AG10803 (cell line): ENCODE data around the gene SEMA4D.

Experiments
- DNase-seq: peaks from one replicate; pipeline ENCODE4 v3.0.0; 2010; ENCODE audit warnings: low read depth
- H3K4me3 ChIP-seq: 2 replicates; pipeline ENCODE4 v1.5.1; 2011; ENCODE audit warnings: mild to moderate bottlenecking, low read length, control low read depth
- CTCF ChIP-seq: conservative IDR thresholded peaks from 2 replicates; pipeline ENCODE4 v1.5.1; 2011; ENCODE audit warnings: mild to moderate bottlenecking, low read length, control low read depth, inconsistent platforms

The SEMA4D gene

GRCh38 chr9:89370593-89370992 lies 127.3 kb downstream of the SEMA4D start:
- no peak for TF ChIP-seq CTCF
- H3K4me3 ChIP-seq = no peak overlapping the region
- DNase-seq = no peak

- no peak overlapping the region for H3K4me3 ChIP-seq
- TF ChIP-seq CTCF = no peak
- no peak for DNase-seq
These were observed 128.9 kb downstream of the SEMA4D start for GRCh38 chr9:89368978-89369377.

DNA sequence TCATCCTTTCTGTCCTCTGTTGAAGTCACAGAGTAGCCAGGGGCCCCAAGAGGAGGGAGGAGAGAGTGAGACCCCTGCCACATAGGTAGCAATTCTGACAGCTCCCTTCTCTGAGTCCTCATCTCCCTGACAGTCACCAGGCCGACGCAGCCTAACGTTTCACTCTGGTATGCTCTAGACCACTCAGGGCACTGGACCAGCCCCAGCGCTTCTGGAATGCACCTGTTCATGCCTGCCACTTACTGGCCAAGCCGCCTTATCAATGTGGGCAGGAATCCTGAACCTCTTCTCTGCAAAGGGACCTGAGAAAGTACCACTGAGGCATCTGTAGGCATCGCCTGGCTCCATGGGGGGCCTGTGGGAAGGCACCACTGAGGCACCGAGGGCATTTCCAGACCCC lies 129.4 kb downstream of the SEMA4D start:
- no peak for TF ChIP-seq CTCF
- no peak for DNase-seq
- H3K4me3 ChIP-seq = no peak overlapping the region

DNA sequence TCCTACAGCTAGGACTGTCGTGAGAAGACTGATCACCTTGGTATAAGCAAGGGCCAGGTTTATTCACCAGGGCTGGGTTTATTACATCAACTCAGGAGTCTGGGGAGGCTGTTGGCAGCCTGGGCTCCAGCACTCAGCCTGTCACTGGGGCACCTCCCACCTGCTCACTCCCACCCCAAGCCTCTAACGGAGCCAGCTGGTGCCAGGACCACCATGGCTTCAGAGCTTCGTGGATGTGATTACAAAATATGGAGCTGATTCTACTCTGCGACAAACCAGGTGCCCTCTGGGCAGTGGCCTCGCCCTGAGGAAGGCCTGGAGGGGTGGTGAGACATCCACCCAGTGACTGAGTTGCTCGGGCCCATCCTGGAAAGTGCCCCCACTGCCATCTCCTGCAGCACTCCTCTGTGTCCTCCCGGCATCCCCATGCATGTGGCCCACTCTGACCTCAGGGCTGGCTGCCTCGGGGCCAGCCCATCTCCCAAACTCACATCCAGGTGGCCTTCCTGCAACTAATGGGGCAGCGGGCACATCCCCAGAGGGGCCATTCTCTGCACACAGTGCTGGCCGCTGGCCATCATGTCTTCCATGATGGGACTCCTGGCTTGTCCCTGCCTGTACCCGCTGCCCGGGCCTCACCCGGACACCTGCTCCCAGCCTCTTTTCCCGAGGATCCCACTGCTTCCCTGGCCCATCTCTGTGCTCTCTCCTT lies 130.0 kb downstream of the SEMA4D start:
- no peak overlapping the region for H3K4me3 ChIP-seq
- DNase-seq = no peak
- no peak for TF ChIP-seq CTCF

DNA sequence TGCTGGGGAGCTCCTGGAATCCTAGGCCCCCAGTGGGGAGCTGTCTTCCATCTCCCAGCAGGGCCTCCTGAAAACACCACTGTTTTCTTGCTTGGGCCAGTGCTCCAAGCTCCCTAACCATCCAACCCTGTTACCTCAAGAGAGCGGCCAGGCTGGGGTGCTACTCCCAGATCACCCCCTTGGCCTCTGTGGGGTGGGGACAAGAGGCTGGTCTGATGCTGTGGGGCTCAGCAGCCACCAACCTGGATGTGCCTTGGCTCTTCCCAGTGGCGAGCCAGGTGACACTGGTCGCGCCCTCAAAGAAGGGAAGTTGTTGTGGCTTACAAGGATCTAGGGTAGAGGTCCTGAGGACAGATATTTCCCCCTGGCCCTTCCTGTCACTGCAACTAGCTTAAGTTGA lies 130.6 kb downstream of the SEMA4D start:
- no peak overlapping the region for H3K4me3 ChIP-seq
- DNase-seq = no peak
- no peak for TF ChIP-seq CTCF

DNA sequence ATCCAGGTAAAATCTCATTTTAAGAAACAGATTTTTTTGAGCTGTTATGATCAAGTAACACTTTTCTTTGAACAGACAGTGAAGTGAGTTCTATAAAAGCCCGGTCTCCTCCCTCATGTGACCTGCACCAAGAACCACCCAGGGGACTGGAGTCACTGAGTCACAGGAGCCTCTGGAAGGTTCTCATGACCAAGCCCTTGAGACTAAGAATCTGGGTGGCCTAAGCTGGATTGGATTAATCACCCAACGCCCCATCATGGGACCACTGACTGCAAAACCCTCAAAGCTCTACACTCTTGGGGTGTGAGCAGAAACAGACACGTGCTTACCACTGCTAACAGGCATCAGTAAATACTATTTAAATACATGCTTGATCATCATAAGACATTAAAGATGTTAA lies 131.2 kb downstream of the SEMA4D start:
- no peak for DNase-seq
- TF ChIP-seq CTCF = no peak
- H3K4me3 ChIP-seq = no peak overlapping the region

- DNase-seq = no peak
- TF ChIP-seq CTCF = no peak
- H3K4me3 ChIP-seq = no peak overlapping the region
These were observed 132.4 kb downstream of the SEMA4D start for GRCh38 chr9:89365532-89365912.
